Mucosa of gallbladder (tissue), 1 donor: ENCODE data around the gene UNC13A. TPM values are rescaled to one million over a fixed set of nuclear protein-coding genes. Genes with fewer than 3 reads are reported as not detected.

ENCODE experiments used
- DNase-seq: peaks from one replicate; pipeline ENCODE4 v3.0.0-alpha.2; 2020; ENCODE audit warnings: low spot score
- total RNA-seq: library from RNA; stranded (reverse); gene quantifications from one replicate; pipeline ENCODE4 v1.2.1, GENCODE V29; 2021
- donor health status: DM: no; HTN: no; CAD: no.

Gene UNC13A
- 0.78 TPM for total RNA-seq

DNA sequence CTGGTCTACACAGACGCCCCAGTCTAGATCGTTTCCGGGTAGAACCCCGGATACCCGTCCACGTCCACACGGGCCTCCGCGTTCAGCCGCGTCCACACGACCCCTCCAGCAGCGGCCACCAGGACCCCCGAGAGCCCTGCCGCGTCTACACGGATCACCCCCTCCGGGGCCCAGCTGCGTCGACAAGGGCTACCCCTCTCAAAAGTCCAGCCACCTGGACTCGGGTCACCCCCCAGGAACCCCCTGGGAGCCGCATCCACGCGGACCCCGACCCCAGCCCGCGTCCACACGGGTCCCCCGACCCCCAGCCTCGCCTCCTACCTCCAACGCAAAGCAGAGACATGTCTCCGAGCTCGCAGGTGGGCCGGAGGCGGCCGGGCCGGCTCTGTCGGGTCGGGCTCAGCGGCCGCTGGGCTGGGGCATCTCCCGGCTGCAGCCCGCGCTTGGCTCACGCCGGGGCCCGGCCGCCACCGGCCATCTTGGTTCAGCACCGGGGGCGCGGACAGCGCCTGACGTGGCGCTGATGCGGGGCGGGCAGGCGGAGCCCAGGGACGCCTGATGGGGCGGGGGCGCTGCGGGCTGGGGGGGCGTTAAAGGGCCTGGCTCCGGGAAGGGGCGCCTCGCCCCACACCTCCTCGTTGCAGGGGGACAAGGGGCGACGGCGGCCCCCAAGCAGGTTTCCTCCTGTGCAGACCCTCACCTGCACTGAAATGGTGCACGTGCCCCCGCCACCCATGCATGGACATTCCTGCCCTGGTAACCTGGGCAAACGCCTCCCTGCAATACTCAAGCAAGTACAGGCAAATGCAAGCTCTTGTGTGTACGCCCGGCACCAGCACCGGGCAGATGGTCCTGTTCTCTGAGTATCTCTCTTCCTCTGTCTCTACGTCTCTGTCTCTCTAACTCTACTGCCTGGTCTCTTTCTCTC lies at the start of gene UNC13A:
Gene UNC13A (minus strand): TSS at position 498 of the 928 bp plus-strand sequence. CDS start 155 bp downstream, at position 343.
- DNase-seq, result peak; percentile 30

- no peak for DNase-seq
These were observed 49.6 kb upstream of the UNC13A start for GRCh38 chr19:17737690-17738153.

- DNase-seq, result no peak
These were observed 47.3 kb upstream of the UNC13A start for GRCh38 chr19:17735410-17735809.

DNA sequence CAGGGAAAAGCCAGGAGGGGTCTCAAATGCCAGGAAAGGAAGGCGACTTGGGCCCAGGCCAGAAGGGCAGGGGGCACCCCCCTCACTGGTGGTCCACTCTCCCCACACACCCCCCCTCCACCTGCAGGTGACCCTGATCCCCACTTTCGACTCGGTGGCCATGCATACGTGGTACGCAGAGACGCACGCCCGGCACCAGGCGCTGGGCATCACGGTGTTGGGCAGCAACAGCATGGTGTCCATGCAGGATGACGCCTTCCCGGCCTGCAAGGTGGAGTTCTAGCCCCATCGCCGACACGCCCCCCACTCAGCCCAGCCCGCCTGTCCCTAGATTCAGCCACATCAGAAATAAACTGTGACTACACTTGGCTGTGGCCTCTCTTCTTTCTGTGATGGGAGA lies 46.0 kb upstream of the UNC13A start:
- DNase-seq, result no peak

DNA sequence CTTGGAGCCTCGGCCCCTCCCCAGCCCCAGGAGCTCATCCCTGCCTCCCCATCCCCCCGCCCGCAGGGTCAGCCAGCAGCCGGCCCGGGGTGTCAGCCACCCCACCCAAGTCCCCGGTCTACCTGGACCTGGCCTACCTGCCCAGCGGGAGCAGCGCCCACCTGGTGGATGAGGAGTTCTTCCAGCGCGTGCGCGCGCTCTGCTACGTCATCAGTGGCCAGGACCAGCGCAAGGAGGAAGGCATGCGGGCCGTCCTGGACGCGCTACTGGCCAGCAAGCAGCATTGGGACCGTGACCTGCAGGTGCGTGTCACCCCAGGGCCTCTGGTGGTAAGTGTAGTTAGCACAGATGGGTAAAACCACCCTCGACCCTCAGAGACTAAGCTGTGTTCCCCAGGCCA lies 45.0 kb upstream of the UNC13A start:
- DNase-seq, result no peak

- DNase-seq, result no peak
These were observed 39.7 kb upstream of the UNC13A start for GRCh38 chr19:17727843-17728242.

GRCh38 chr19:17726964-17727773 lies 39.0 kb upstream of the UNC13A start:
- no peak for DNase-seq

- no peak for DNase-seq
These were observed 38.1 kb upstream of the UNC13A start for GRCh38 chr19:17726136-17726741.

- no peak for DNase-seq
These were observed 37.4 kb upstream of the UNC13A start for GRCh38 chr19:17725422-17726078.

- no peak for DNase-seq
These were observed 36.5 kb upstream of the UNC13A start for GRCh38 chr19:17724655-17725054.

GRCh38 chr19:17722655-17723240 lies 34.6 kb upstream of the UNC13A start:
- DNase-seq, result no peak

- DNase-seq, result no peak
These were observed 33.7 kb upstream of the UNC13A start for GRCh38 chr19:17721821-17722220.

DNA sequence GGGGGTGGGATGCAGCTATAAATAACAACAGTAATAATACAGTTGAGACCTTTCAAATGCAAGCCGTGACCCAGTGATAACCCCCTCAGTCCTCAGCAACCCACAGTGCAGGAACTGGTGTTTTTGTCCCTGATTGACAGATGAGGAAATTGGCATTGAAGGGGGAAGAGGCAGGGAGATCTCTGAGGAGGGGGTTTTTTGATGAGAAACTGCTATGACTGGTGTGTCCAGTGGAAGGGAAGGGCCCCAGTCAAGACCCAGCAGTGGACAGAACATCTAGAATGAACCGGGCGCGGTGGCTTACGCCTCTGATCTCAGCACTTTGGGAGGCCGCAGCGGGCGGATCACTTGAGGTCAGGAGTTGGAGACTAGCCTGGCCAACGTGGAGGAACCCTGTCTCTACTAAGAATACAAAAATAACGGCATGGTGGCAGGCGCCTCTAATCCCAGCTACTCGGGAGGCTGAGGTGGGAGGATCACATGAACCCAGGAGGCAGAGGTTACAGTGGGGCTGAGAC lies 33.0 kb upstream of the UNC13A start:
- no peak for DNase-seq

DNA sequence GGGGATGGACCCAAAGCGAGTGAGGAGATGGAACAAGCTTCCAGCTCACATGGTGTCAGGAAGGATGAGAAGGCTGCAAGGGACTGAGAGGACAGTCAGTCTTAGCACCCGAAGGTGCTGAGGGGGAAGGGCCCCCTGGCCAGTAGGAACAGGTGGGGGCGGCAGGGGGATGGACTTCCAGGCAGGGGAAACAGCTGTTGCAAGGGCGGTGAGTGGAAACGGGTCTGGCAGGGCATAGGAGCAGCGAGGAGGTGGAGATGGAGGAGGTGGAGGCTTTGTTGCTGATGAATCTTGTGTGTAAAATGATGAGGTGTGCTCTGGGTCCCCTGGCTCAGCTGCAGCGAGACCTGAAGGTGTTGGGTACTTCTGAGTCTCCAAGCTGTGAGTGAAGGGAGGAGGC lies 32.3 kb upstream of the UNC13A start:
- no peak for DNase-seq

GRCh38 chr19:17719730-17720400 lies 31.7 kb upstream of the UNC13A start:
- DNase-seq, result peak; percentile 32

- DNase-seq, result peak; percentile 26
These were observed 31.0 kb upstream of the UNC13A start, which contains the start of gene MAP1S for GRCh38 chr19:17718947-17719711. Gene MAP1S (plus strand): TSS chr19:17719480. CDS start chr19:17719503, 23 bp downstream.

DNA sequence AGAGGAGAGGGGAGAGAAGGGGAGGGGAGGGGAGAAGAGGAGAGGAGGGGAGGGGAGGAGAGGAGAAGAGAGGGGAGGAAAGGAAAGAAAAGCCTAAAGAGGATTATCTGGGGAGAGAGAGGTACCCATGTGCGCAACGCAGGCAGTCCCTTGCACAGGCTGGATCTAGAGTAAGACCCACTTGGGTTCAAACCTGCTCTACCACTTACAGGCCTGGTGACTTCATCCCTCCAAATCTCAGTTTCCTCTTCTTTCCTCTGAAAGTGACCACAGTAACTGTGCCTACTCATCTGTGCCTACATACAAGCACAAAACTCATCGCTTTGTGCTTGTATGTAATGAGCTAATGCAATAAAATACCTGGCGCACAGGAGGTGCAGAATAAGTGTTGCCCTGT lies 30.4 kb upstream of the UNC13A start:
- no peak for DNase-seq

DNA sequence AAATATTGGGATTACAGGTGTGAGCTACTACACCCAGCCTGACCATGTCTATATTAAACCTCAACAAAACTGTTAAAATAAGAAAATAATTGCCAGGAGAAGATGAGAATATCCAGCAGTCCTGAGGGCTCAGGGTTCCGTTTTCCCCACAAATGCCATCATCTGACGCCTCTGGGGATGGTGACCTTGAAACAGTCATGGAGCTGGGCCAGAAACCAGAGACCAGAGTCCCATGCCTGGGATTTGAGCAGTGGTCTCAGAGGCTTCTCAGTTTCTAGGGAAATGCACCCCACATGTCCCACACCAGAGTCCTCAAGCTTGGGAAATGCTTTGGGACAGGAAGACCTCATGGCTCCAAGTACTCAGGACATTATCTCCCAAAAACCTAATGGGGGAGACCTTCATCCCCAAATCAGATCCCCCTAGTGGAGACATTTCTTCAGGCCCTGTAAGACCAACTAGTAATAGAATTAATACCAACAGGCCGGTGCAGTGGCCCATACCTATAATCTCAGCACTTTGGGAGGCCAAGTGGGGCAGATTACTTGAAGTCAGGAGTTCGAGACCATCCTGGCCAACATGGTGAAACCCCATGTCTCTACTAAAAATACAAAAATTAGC lies 28.3 kb upstream of the UNC13A start:
- DNase-seq, result no peak

- no peak for DNase-seq
These were observed 23.7 kb upstream of the UNC13A start for GRCh38 chr19:17711851-17712250.
